ENCODE data around the gene ZNF616.

Gene ZNF616

GRCh38 chr19:52139252-52140031, at the start of gene ZNF616:
Gene ZNF616, minus strand, starts transcription at chr19:52139938. Its CDS starts 9,426 bp downstream, at chr19:52130512.
- DNase-seq, result peak; percentile 84

GRCh38 chr19:52188822-52189734, 49.3 kb upstream of the ZNF616 start:
- DNase-seq, result peak; percentile 76

DNA sequence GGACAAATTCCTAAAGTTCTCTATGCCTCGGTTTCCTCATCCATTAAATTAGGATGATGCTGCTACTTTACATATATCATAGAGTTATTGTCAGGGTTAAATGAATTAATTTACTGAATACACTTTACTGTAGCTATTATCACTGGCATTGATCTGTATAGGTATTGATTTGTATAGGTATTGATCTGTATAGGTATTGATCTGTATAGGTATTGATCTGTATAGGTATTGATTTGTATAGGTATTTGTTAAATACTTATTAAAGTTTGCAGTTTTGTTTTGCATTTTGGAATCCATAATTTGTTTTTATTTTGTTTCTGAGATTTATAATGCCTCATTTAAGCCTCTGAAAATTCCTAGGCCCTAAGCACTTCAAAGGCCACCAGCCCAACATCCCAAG, 47.7 kb upstream of the ZNF616 start:
- no peak for DNase-seq

DNA sequence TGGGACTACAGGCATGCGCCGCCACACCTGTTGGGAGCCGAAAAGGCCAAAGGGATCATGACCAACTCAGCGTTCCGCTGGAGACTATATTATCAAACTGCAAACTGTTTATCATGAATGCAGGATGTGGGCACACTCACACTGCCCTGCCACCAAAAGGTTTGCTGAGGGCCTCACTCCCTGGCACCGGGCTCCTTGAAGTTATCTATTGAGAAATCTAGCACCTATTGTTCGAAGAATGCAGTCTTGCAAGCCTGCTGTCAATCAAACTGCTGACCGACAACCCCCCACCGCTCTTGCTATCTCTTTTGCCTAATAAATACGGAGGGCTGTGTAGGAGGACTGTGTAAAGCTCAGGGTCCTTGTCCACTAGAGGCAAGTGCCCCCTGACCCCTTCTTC, 36.8 kb upstream of the ZNF616 start:
- no peak for DNase-seq

DNA sequence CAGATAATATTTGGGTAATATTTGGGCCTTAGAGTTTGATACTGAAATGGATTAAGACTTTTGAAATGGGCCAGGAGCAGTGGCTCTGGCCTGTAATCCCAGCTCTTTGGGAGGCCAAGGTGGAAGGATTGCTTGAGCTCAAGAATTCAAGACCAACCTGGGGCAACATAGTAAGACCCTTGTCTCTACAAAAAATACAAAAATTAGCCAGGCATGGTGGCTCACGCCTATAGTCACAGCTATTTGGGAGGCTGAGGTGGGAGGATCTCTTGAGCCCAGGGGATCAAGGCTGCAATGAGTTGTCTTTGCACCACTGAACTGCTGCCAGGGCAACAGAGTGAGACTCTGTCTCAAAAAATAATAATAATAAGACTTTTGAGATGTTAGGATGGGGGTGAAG, 32.6 kb upstream of the ZNF616 start:
- DNase-seq, result no peak

- DNase-seq, result peak; percentile 58
Observed at GRCh38 chr19:52171321-52172169, 31.8 kb upstream of the ZNF616 start, which contains the start of gene ZNF836. Gene ZNF836, minus strand, starts transcription at chr19:52171621. Its CDS starts 3,549 bp downstream, at chr19:52168072.

GRCh38 chr19:52170863-52171320, 31.2 kb upstream of the ZNF616 start:
- no peak for DNase-seq

- no peak for DNase-seq
Observed at GRCh38 chr19:52170304-52170703, 30.6 kb upstream of the ZNF616 start.

GRCh38 chr19:52155596-52156359, 16.0 kb upstream of the ZNF616 start:
- no peak for DNase-seq

DNA sequence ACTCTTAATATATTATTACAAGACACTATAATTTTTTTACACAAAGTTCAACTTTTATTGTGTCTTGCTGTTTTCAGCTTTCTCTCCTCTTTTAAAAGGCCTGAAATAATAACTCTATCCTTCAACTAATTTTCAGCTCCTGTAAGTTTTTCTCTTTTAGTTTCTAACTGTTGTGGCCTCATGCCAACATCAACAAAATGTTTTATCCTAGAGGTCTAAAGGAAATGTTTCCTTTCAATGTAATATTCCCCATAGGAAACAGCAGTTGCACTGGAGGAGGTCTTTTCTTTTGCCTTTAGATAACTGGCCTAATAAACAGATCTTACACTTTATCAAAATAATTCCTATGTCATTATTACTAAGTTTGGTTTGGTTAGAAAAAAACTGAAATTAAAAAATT, 8.5 kb upstream of the ZNF616 start:
- no peak for DNase-seq

- DNase-seq, result no peak
Observed at GRCh38 chr19:52142001-52142595, 2.4 kb upstream of the ZNF616 start.

GRCh38 chr19:52141203-52141602, 1.5 kb upstream of the ZNF616 start:
- DNase-seq, result no peak

- DNase-seq, result no peak
Observed at GRCh38 chr19:52140032-52140710, 433 bp upstream of the ZNF616 start.

DNA sequence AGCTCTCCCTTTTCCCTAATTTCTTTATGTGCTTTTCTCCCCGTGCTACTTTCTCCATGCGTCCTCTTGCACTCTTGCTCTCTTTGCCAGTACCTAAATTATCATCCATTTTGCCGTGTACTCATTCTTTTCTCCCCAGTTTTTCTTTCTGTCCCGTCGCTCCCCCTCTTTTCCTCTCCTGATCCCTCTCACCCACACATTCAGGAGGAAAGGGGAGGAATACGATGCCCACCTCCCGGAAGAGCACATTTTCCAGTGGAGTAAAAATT, 821 bp downstream of the ZNF616 start:
- DNase-seq, result no peak

GRCh38 chr19:52138278-52138982, 1.3 kb downstream of the ZNF616 start:
- DNase-seq, result peak; percentile 53

DNA sequence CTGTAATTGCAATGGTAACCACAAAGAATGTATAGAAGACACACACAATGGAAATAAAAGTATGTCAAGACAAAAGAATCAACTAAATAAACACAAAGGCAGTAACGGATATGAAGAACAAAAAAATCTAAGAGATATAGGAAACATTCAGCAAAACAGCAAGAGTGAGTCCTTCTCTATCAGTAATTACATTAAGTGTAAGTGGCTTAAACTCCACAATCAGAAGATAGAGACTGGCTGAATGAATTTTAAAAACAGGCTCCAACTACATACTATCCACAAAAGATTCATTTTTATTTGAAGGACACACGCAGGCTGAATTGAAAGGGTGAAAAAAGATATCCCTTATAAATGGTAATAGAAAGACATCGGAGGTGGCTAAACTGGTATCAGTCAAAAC, 19.5 kb downstream of the ZNF616 start:
- DNase-seq, result no peak

DNA sequence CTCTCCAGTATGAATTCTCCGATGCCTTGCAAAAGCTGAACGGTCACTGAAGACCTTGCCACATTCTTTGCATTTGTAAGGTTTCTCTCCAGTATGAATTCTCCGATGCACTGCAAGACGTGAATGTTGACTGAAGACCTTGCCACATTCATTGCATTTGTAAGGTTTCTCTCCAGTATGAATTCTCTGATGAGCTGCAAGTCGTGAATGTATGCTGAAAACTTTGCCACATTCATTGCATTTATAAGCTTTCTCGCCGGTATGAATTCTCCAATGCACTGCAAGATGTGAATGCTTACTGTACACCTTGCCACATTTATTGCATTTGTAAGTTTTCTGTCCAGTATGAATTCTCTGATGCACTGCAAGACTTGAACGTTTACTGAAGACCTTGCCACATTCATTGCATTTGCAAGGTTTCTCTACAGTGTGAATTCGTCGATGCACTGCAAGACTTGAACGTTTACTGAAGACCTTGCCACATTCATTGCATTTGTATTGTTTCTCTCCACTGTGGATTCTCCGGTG, 24.1 kb downstream of the ZNF616 start:
- DNase-seq, result no peak

DNA sequence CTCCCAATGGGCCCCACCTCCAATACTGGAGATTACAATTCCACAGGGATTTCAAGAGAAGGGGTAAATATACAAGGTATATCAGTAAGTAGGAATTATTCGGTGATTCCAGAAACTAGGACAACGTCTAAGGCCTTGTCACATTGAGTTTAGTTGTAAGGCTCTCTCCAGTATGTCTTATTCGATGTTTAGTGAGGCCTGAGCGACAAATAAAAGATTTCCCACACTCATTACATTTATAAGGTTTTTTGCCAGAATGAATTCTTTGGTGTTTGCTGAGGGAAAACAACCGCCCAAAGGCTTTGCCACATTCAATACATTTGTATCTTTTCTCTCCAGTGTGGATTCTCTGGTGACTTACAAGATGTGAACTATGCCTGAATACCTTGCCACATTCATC, 25.0 kb downstream of the ZNF616 start:
- DNase-seq, result no peak

GRCh38 chr19:52112624-52113023, 27.1 kb downstream of the ZNF616 start:
- DNase-seq, result no peak

GRCh38 chr19:52110780-52111179, 29.0 kb downstream of the ZNF616 start:
- no peak for DNase-seq
